ENCODE measurements around the gene PDZD2.

DNA sequence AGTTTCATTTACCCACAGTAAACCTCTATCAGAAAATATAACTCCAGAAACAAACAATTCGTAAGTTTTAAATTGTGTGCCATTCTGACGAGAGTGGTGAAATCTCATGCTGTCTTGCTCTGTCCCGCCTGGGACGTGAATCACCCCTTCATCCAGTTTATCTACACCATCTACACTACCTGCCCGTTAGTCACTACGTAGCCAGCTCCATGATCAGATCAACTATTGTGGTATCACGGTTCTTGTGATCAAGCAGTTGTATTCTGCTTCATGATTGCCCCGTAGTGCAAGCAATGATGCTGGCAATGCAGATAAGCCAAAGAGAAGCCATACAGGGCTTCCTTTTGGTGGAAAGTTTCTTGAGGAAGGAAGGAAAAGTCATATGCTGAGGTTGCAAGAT, 384.9 kb downstream of the PDZD2 start:
- TF ChIP-seq, protein P1, sequence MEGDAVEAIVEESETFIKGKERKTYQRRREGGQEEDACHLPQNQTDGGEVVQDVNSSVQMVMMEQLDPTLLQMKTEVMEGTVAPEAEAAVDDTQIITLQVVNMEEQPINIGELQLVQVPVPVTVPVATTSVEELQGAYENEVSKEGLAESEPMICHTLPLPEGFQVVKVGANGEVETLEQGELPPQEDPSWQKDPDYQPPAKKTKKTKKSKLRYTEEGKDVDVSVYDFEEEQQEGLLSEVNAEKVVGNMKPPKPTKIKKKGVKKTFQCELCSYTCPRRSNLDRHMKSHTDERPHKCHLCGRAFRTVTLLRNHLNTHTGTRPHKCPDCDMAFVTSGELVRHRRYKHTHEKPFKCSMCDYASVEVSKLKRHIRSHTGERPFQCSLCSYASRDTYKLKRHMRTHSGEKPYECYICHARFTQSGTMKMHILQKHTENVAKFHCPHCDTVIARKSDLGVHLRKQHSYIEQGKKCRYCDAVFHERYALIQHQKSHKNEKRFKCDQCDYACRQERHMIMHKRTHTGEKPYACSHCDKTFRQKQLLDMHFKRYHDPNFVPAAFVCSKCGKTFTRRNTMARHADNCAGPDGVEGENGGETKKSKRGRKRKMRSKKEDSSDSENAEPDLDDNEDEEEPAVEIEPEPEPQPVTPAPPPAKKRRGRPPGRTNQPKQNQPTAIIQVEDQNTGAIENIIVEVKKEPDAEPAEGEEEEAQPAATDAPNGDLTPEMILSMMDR (IDR thresholded peaks at IDR 0.05): no peak
- no peak for TF ChIP-seq POLR2AphosphoS5 (IDR thresholded peaks at IDR 0.05)
- no peak for TF ChIP-seq POLR2A (IDR thresholded peaks at IDR 0.05)

Data from prostate gland (tissue), 2 donors.